ENCODE results near the gene HTR3E.

HTR3E gene

GRCh38 chr3:184140436-184140835, 43.6 kb downstream of the HTR3E start:
- Histone ChIP-seq H3K4me2 (ENCODE audit: low read length) (no peak overlapping the region), H4K20me1 (ENCODE audit: control insufficient read depth, insufficient read depth, low read depth, low read length) (0 out of 2 replicates have a peak, but pooled peaks cover 5% of the 10 kb centered on the region), H3K4me3 (ENCODE audit: low read length) (no peak overlapping the region), H3F3A (ENCODE audit: control insufficient read depth, insufficient read depth) (no peaks in the 10 kb centered on the region), H3K9me2 (replicated peaks; ENCODE audit: control insufficient read depth, low read length) (no peaks in the 10 kb centered on the region), H3K79me2 (ENCODE audit: control insufficient read depth, low read length) (peaks cover 54% of the 10 kb centered on the region), H3K36me3 (ENCODE audit: control insufficient read depth, low read length) (peaks cover 90% of the 10 kb centered on the region), H3K27ac (ENCODE audit: low read depth, low read length) (no peak overlapping the region), H3K4me1 (ENCODE audit: control insufficient read depth, low read length) (peaks cover 18% of the 10 kb centered on the region), H3K27me3 (ENCODE audit: control insufficient read depth, low read length) (no peaks in the 10 kb centered on the region), H3K9me3 (ENCODE audit: control insufficient read depth, insufficient read depth, low read length) (no peaks in the 10 kb centered on the region)
- TF ChIP-seq EZH2phosphoT487 (IDR thresholded peaks at IDR 0.05; ENCODE audit: borderline replicate concordance, low read length) = no peak
- no peak for TF ChIP-seq CTCF (IDR thresholded peaks at IDR 0.05; ENCODE audit: low read depth, low read length, poor library complexity, severe bottlenecking)

GRCh38 chr3:184142199-184142598, 45.3 kb downstream of the HTR3E start:
- Histone ChIP-seq H3K79me2 (ENCODE audit: control insufficient read depth, low read length) (peaks cover 36% of the 10 kb centered on the region), H3K27me3 (ENCODE audit: control insufficient read depth, low read length) (no peaks in the 10 kb centered on the region), H3F3A (ENCODE audit: control insufficient read depth, insufficient read depth) (peaks cover 2% of the 10 kb centered on the region; the same call in 1 of the 2 replicates), H4K20me1 (ENCODE audit: control insufficient read depth, insufficient read depth, low read depth, low read length) (no peaks in the 10 kb centered on the region), H3K27ac (ENCODE audit: low read depth, low read length) (no peak overlapping the region), H3K4me3 (ENCODE audit: low read length) (no peak overlapping the region), H3K4me2 (ENCODE audit: low read length) (no peak overlapping the region), H3K9me3 (ENCODE audit: control insufficient read depth, insufficient read depth, low read length) (no peaks in the 10 kb centered on the region), H3K4me1 (ENCODE audit: control insufficient read depth, low read length) (peaks cover 7% of the 10 kb centered on the region), H3K9me2 (replicated peaks; ENCODE audit: control insufficient read depth, low read length) (no peaks in the 10 kb centered on the region), H3K36me3 (ENCODE audit: control insufficient read depth, low read length) (peaks cover 80% of the 10 kb centered on the region)
- no peak for TF ChIP-seq CTCF (IDR thresholded peaks at IDR 0.05; ENCODE audit: low read depth, low read length, poor library complexity, severe bottlenecking)
- TF ChIP-seq EZH2phosphoT487 (IDR thresholded peaks at IDR 0.05; ENCODE audit: borderline replicate concordance, low read length) = no peak

GRCh38 chr3:184143327-184143726, 46.5 kb downstream of the HTR3E start:
- no peak overlapping the region for H3K4me3 ChIP-seq (ENCODE audit: low read length)
- no peak overlapping the region for H3K4me2 ChIP-seq (ENCODE audit: low read length)
- H3K4me1 ChIP-seq (ENCODE audit: control insufficient read depth, low read length) = peaks cover 6% of the 10 kb centered on the region; the same call in 1 of the 2 replicates
- H3K9me2 ChIP-seq (replicated peaks; ENCODE audit: control insufficient read depth, low read length) = no peaks in the 10 kb centered on the region
- no peaks in the 10 kb centered on the region for H3K9me3 ChIP-seq (ENCODE audit: control insufficient read depth, insufficient read depth, low read length)
- TF ChIP-seq CTCF (IDR thresholded peaks at IDR 0.05; ENCODE audit: low read depth, low read length, poor library complexity, severe bottlenecking) = no peak
- no peak for TF ChIP-seq EZH2phosphoT487 (IDR thresholded peaks at IDR 0.05; ENCODE audit: borderline replicate concordance, low read length)
- H4K20me1 ChIP-seq (ENCODE audit: control insufficient read depth, insufficient read depth, low read depth, low read length) = no peaks in the 10 kb centered on the region
- no peaks in the 10 kb centered on the region for H3K27me3 ChIP-seq (ENCODE audit: control insufficient read depth, low read length)
- H3K27ac ChIP-seq (ENCODE audit: low read depth, low read length) = no peak overlapping the region
- H3K36me3 ChIP-seq (ENCODE audit: control insufficient read depth, low read length) = peaks cover 69% of the 10 kb centered on the region
- H3K79me2 ChIP-seq (ENCODE audit: control insufficient read depth, low read length) = peaks cover 25% of the 10 kb centered on the region
- H3F3A ChIP-seq (ENCODE audit: control insufficient read depth, insufficient read depth) = peaks cover 3% of the 10 kb centered on the region

All from DOHH2 (cell line).